ENCODE measurements around the gene CRTAC1. TPM values are rescaled to one million over a fixed set of nuclear protein-coding genes. Genes with fewer than 3 reads are reported as not detected.

CRTAC1 gene
- total RNA-seq, 1 experiment from 2014 or later: 0.46 TPM

DNA sequence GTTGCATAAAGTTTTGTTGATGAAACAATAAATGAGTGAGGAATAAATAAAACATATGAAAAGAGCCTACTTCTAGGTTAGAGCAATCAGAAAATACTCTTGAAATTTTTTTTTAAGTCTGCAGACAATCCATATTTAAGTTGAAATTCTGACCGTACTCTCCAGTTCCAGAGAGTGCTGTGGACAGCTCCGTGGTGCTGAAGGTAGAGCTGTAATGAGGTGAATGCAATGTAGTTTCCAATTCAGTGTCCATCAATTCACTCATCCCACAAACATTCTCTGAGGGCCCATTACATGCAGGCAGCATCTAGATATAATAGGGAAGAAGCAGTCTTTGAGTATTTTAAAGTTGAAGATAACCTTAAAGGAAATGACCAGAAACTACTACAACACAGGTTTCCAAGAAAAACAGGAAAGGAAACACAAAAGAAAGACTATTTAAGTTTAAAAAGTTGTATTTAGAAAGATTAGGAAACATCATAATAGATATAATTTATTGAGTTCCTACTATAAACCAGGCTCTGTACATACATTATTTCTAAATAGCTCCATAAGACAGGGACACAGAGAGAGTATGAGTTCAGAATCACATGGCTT is 44.0 kb upstream of the CRTAC1 start:
- Histone ChIP-seq H3K4me1 (ENCODE audit: insufficient read depth, low read length) (no peaks in the 10 kb centered on the region), H4K8ac (replicated peaks; ENCODE audit: insufficient read length, low read depth, low read length) (no peak overlapping the region), H3K79me1 (ENCODE audit: insufficient read depth, low read depth, low read length, poor library complexity, severe bottlenecking) (no peaks in the 10 kb centered on the region), H2BK5ac (ENCODE audit: insufficient read length, low read length) (no peak overlapping the region), H3K56ac (ENCODE audit: insufficient read length, low read depth, low read length) (no peak overlapping the region), H3T11ph (ENCODE audit: low read length) (no peak overlapping the region), H3K79me2 (ENCODE audit: insufficient read depth, low read length) (no peaks in the 10 kb centered on the region), H3K23me2 (ENCODE audit: insufficient read length, low read depth, low read length, poor library complexity, severe bottlenecking) (no peaks in the 10 kb centered on the region), H3K27me3 (ENCODE audit: insufficient read depth, low read length) (no peaks in the 10 kb centered on the region), H4K20me1 (ENCODE audit: control insufficient read depth, insufficient read depth, insufficient read length) (no peaks in the 10 kb centered on the region), H3K27ac (ENCODE audit: insufficient read length, low read depth, low read length) (no peak overlapping the region), H4K91ac (ENCODE audit: insufficient read length, low read depth, low read length) (no peak overlapping the region), H4K5ac (ENCODE audit: insufficient read length, low read depth, low read length) (no peak overlapping the region), H3K23ac (ENCODE audit: insufficient read length, low read depth, low read length) (no peak overlapping the region), H3K14ac (ENCODE audit: insufficient read depth, low read length) (no peak overlapping the region), H2BK12ac (ENCODE audit: insufficient read length, low read depth, low read length) (no peak overlapping the region), H2AFZ (ENCODE audit: low read length) (no peak overlapping the region), H2AK5ac (ENCODE audit: insufficient read length, low read length) (no peak overlapping the region), H3K4me2 (ENCODE audit: insufficient read depth, insufficient read length, low read length) (no peak overlapping the region), H2BK120ac (ENCODE audit: low read depth, low read length, poor library complexity, severe bottlenecking) (no peak overlapping the region), H3K9me3 (ENCODE audit: control insufficient read depth, low read depth, low read length) (no peaks in the 10 kb centered on the region), H3K9ac (ENCODE audit: extremely low read depth, insufficient read length, low read length) (no peak overlapping the region), H3K18ac (ENCODE audit: insufficient read length, low read depth, low read length) (no peak overlapping the region), H3K4ac (ENCODE audit: low read depth, low read length) (no peak overlapping the region), H2BK15ac (ENCODE audit: low read depth, low read length) (no peak overlapping the region), H2BK20ac (ENCODE audit: low read depth, low read length, poor library complexity, severe bottlenecking) (no peak overlapping the region)
- Mint-ChIP-seq H3K36me3 (ENCODE audit: insufficient read depth in 1 of 3, low read depth in 3 of 3) (no peaks in the 10 kb centered on the region), H3K27me3 (ENCODE audit: low read depth) (peaks cover 57% of the 10 kb centered on the region), H3K9me3 (no peaks in the 10 kb centered on the region), H3K4me1 (peaks cover 0 to 7% of the 10 kb centered on the region in 2 experiments; a peak in 2 of 4 replicates), H3K4me3 (no peak overlapping the region), H3K27ac (no peak overlapping the region)
- no CpG with 5 or more reads among the region's 2 CpGs for WGBS (ENCODE audit: extremely low coverage, insufficient read length, low lambda C conversion rate)
- DNase-seq: no peak
- TF ChIP-seq, protein P1, sequence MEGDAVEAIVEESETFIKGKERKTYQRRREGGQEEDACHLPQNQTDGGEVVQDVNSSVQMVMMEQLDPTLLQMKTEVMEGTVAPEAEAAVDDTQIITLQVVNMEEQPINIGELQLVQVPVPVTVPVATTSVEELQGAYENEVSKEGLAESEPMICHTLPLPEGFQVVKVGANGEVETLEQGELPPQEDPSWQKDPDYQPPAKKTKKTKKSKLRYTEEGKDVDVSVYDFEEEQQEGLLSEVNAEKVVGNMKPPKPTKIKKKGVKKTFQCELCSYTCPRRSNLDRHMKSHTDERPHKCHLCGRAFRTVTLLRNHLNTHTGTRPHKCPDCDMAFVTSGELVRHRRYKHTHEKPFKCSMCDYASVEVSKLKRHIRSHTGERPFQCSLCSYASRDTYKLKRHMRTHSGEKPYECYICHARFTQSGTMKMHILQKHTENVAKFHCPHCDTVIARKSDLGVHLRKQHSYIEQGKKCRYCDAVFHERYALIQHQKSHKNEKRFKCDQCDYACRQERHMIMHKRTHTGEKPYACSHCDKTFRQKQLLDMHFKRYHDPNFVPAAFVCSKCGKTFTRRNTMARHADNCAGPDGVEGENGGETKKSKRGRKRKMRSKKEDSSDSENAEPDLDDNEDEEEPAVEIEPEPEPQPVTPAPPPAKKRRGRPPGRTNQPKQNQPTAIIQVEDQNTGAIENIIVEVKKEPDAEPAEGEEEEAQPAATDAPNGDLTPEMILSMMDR (conservative IDR thresholded peaks at IDR 0.05): no peak

Measured in H9 (cell line).